HCT116 (cell line): Measurements from ENCODE around the gene ATP1A2. TPM values are rescaled to one million over a fixed set of nuclear protein-coding genes. Genes with fewer than 3 reads are reported as not detected.

Source experiments
- ATAC-seq: fragments of 200-7000 bp; cut with Tn5 transposase; 2 replicates; pipeline ENCODE4 v1.9.1; 2020; ENCODE audit warnings: mild to moderate bottlenecking, moderate library complexity
- BruUV-seq: library from RNA; stranded (reverse); fragments of 400-500 nt; replicated peaks from 2 replicates; lab custom pipeline; 2021; lab: Mats Ljungman, UMichigan
- CTCF ChIA-PET: fragments of 300-600 bp; sonication (Branson Sonifier 250); formaldehyde crosslinking; loops from one replicate; lab custom pipeline; 2021; ENCODE audit warnings: antibody characterized with exemption; lab: Charles Lee
- POLR2A ChIA-PET: fragments of 300-600, 350-600 bp; sonication (Branson Sonifier 250); formaldehyde crosslinking; loops from one replicate; lab custom pipeline; 2021; ENCODE audit warnings: antibody characterized with exemption; lab: Charles Lee
- RAD21 ChIA-PET, 2 experiments: fragments of 300-600 bp; sonication (Branson Sonifier 250); formaldehyde crosslinking; loops; one replicate each; lab custom pipeline; 2023; ENCODE audit warnings: low total read pairs in 2 of 2; ENCODE audit not compliant: uncharacterized antibody in 2 of 2, unreplicated experiment in 2 of 2, low non-redundant PET in 1 of 2; lab: Charles Lee
- DNase-seq: peaks from one replicate; pipeline ENCODE4 v3.0.0-alpha.2; 2010; ENCODE audit warnings: low read depth, low spot score
- H2AFZ ChIP-seq: fragments of 200-600 bp; shearing (Covaris generic), sonication (generic); 2 replicates; pipeline ENCODE4 v1.6.1; 2017; ENCODE audit warnings: low read depth, mixed run types, mixed read lengths, antibody characterized with exemption, low read length; ENCODE audit not compliant: poor library complexity, severe bottlenecking
- H3K27ac ChIP-seq: 2 replicates; pipeline ENCODE4 v1.5.1; 2012; ENCODE audit warnings: low read depth, low read length
- H3K27me3 ChIP-seq: fragments of 200-600 bp; sonication (generic); 2 replicates; pipeline ENCODE4 v1.6.1; 2016; ENCODE audit warnings: mixed run types, low read length, mixed read lengths; ENCODE audit not compliant: insufficient read depth
- H3K36me3 ChIP-seq, 2 experiments: fragments of 200-500 bp in 1 of 2; fragments of 200-600 bp in 1 of 2; sonication (Bioruptor generic) in 1 of 2; sonication (generic) in 1 of 2; 2 replicates each; pipeline versions ENCODE4 v1.5.1 to v1.6.1; 2014 to 2016; ENCODE audit warnings: low read length in 2 of 2, inconsistent platforms in 1 of 2, mixed read lengths in 1 of 2, mixed run types in 1 of 2; ENCODE audit not compliant: insufficient read depth in 2 of 2, control insufficient read depth in 1 of 2
- H3K4me1 ChIP-seq, 2 experiments: fragments of 200-600 bp in 1 of 2; sonication (generic) in 1 of 2; 2 replicates each; pipeline versions ENCODE4 v1.5.1 to v1.6.1; 2012 to 2017; ENCODE audit warnings: low read length in 2 of 2, inconsistent platforms in 1 of 2, mild to moderate bottlenecking in 1 of 2, mixed read lengths in 1 of 2, mixed run types in 1 of 2, moderate library complexity in 1 of 2; ENCODE audit not compliant: insufficient read depth in 2 of 2, control insufficient read depth in 1 of 2
- H3K4me2 ChIP-seq: fragments of 200-600 bp; sonication (generic); 2 replicates; pipeline ENCODE4 v1.6.1; 2017; ENCODE audit warnings: mixed run types, low read length, mixed read lengths
- H3K4me3 ChIP-seq, 2 experiments: fragments of 200-600 bp in 1 of 2; sonication (generic) in 1 of 2; replicated peaks in 1 of 2; 2 replicates each; pipeline ENCODE4 v1.5.1; 2011 to 2016; ENCODE audit warnings: low read length in 2 of 2, control low read depth in 1 of 2, low read depth in 1 of 2, mild to moderate bottlenecking in 1 of 2, mixed read lengths in 1 of 2, mixed run types in 1 of 2
- H3K79me2 ChIP-seq: fragments of 200-600 bp; sonication (generic); 2 replicates; pipeline ENCODE4 v1.6.1; 2017; ENCODE audit warnings: mild to moderate bottlenecking, mixed run types, low read length, moderate library complexity, mixed read lengths; ENCODE audit not compliant: insufficient read depth
- H3K9ac ChIP-seq: fragments of 200-600 bp; sonication (generic); 2 replicates; pipeline ENCODE4 v1.6.1; 2016; ENCODE audit warnings: low read length, mixed read lengths
- H3K9me2 ChIP-seq: fragments of 200-600 bp; sonication (generic), shearing (Covaris generic); 2 replicates; pipeline ENCODE4 v1.6.1; 2017; ENCODE audit warnings: mixed run types, mild to moderate bottlenecking, moderate library complexity; ENCODE audit not compliant: insufficient read depth
- H3K9me3 ChIP-seq, 2 experiments: fragments of 200-500 bp in 1 of 2; fragments of 200-600 bp in 1 of 2; sonication (Bioruptor generic) in 1 of 2; sonication (generic) in 1 of 2; 2 replicates each; pipeline ENCODE4 v1.6.1; 2014 to 2017; ENCODE audit warnings: low read length in 2 of 2, mixed read lengths in 2 of 2, inconsistent platforms in 1 of 2, low read depth in 1 of 2, mild to moderate bottlenecking in 1 of 2, mixed run types in 1 of 2, moderate library complexity in 1 of 2; ENCODE audit not compliant: control insufficient read depth in 1 of 2, insufficient read depth in 1 of 2
- H4K20me1 ChIP-seq: fragments of 200-600 bp; sonication (generic), shearing (Covaris generic); 2 replicates; pipeline ENCODE4 v1.6.1; 2017; ENCODE audit warnings: mixed run types, mild to moderate bottlenecking, moderate library complexity; ENCODE audit not compliant: insufficient read depth
- ATF3 ChIP-seq: IDR thresholded peaks from 2 replicates; pipeline ENCODE4 v1.6.1; 2012
- EZH2phosphoT487 ChIP-seq: fragments of 200-600 bp; IDR thresholded peaks from 2 replicates; pipeline ENCODE4 v1.6.1; 2018; ENCODE audit warnings: antibody characterized with exemption, borderline replicate concordance
- JUND ChIP-seq: IDR thresholded peaks from 2 replicates; pipeline ENCODE4 v1.6.1; 2012
- MAX ChIP-seq: IDR thresholded peaks from 2 replicates; pipeline ENCODE4 v1.6.1; 2012
- POLR2A ChIP-seq: IDR thresholded peaks from 2 replicates; pipeline ENCODE4 v1.7.0; 2011; ENCODE audit warnings: borderline replicate concordance; ENCODE audit not compliant: insufficient read depth, insufficient read length; ENCODE audit errors: extremely low read depth
- RAD21 ChIP-seq: IDR thresholded peaks from 2 replicates; pipeline ENCODE4 v1.6.1; 2012; ENCODE audit warnings: low read depth, mild to moderate bottlenecking
- SP1 ChIP-seq: IDR thresholded peaks from 2 replicates; pipeline ENCODE4 v1.6.1; 2012; ENCODE audit warnings: low read depth
- SRF ChIP-seq: IDR thresholded peaks from 2 replicates; pipeline ENCODE4 v1.6.1; 2012; ENCODE audit warnings: low read depth
- YY1 ChIP-seq: IDR thresholded peaks from 2 replicates; pipeline ENCODE4 v1.6.1; 2011; ENCODE audit warnings: low read length, low read depth, moderate library complexity, mild to moderate bottlenecking; ENCODE audit not compliant: insufficient replicate concordance; ENCODE audit errors: extremely low read depth
- ZFX ChIP-seq: fragments of 450-650 bp; IDR thresholded peaks from 2 replicates; pipeline ENCODE4 v1.6.1; 2017
- intact Hi-C: fragments of 100-400 bp; cut with micrococcal nuclease; formaldehyde crosslinking; loops from 2 replicates; pipeline ENCODE4 v1.10.0; 2022
- total RNA-seq: library from RNA; stranded (reverse); gene quantifications from one replicate; pipeline ENCODE4 v1.2.1, GENCODE V29; 2021; ENCODE audit not compliant: unreplicated experiment

Gene ATP1A2
- total RNA-seq, 1 experiment from 2014 or later, result not detected

GRCh38 chr1:160139840-160140239 is 24.3 kb downstream of the ATP1A2 start:
- ATAC-seq, result no peak
- no peaks in the 10 kb centered on the region for H3K36me3 ChIP-seq
- CTCF ChIA-PET, result no interaction called here
- H3K79me2 ChIP-seq, result no peaks in the 10 kb centered on the region
- TF ChIP-seq JUND (no peak), ZFX (no peak), YY1 (no peak)
- TF ChIP-seq, all 23 proteins: peak for 0
- Histone ChIP-seq H3K4me3 (no peak overlapping the region), H2AFZ (no peak overlapping the region), H3K27me3 (no peaks in the 10 kb centered on the region), H3K9me2 (no peaks in the 10 kb centered on the region), H3K9me3 (no peaks in the 10 kb centered on the region), H3K4me2 (no peak overlapping the region), H3K4me1 (no peaks in the 10 kb centered on the region), H3K27ac (no peak overlapping the region), H3K9ac (no peak overlapping the region), H4K20me1 (no peaks in the 10 kb centered on the region)
- no peak for DNase-seq
- ChIA-PET POLR2A (no interaction called here), RAD21 (no interaction called here)
- intact Hi-C loops, result no loop called here
- no TSS peak for BruUV-seq

- ATAC-seq, result no peak
- Histone ChIP-seq H3K4me1 (no peaks in the 10 kb centered on the region), H3K36me3 (no peaks in the 10 kb centered on the region), H2AFZ (no peak overlapping the region), H3K9me3 (no peaks in the 10 kb centered on the region), H3K4me2 (no peak overlapping the region), H4K20me1 (no peaks in the 10 kb centered on the region), H3K9me2 (no peaks in the 10 kb centered on the region), H3K9ac (no peak overlapping the region), H3K27ac (no peak overlapping the region), H3K79me2 (no peaks in the 10 kb centered on the region), H3K27me3 (no peaks in the 10 kb centered on the region), H3K4me3 (no peak overlapping the region)
- no peak for DNase-seq
- no TSS peak for BruUV-seq
- ChIA-PET CTCF (no interaction called here), POLR2A (no interaction called here), RAD21 (no interaction called here)
- TF ChIP-seq RAD21 (no peak), SP1 (no peak), SRF (no peak), EZH2phosphoT487 (no peak), POLR2A (no peak), JUND (no peak), ATF3 (no peak), MAX (no peak)
- intact Hi-C loops, result no loop called here
These were observed 28.1 kb downstream of the ATP1A2 start for GRCh38 chr1:160143695-160144094.
